Adrenal gland (tissue), 12 donors: ENCODE results near the gene BABAM2. TPM values are rescaled to one million over a fixed set of nuclear protein-coding genes. Genes with fewer than 3 reads are reported as not detected.

ENCODE experiments used
- DNase-seq, 7 donors: peaks; one replicate each; pipeline ENCODE4 v3.0.0-alpha.2; 2019 to 2020
- H3K27ac ChIP-seq, 5 donors: fragments of 200-600 bp; sonication (generic) in 4 of 5; 1 replicate in 3 of 5; 2 replicates in 2 of 5; pipeline versions ENCODE4 v1.5.1 to v1.8.0; 2016 to 2020; ENCODE audit warnings: mild to moderate bottlenecking in 1 of 5
- H3K27me3 ChIP-seq: fragments of 200-600 bp; 2 replicates; pipeline ENCODE4 v1.8.0; 2021
- H3K36me3 ChIP-seq, 2 donors: fragments of 200-600 bp; replicated peaks in 1 of 2; 1 replicate in 1 of 2; 2 replicates in 1 of 2; pipeline versions ENCODE4 v1.5.1 to v1.8.0; 2018 to 2022
- H3K4me1 ChIP-seq, 2 donors: fragments of 200-600 bp; replicated peaks in 1 of 2; 1 replicate in 1 of 2; 2 replicates in 1 of 2; pipeline versions ENCODE4 v1.5.1 to v1.8.0; 2018 to 2021
- H3K4me3 ChIP-seq, 4 donors: fragments of 200-600 bp; sonication (generic) in 3 of 4; one replicate each; pipeline ENCODE4 v1.5.1; 2016 to 2018
- H3K9me3 ChIP-seq, 3 donors: fragments of 200-600 bp; sonication (generic) in 1 of 3; replicated peaks in 1 of 3; 1 replicate in 2 of 3; 2 replicates in 1 of 3; pipeline versions ENCODE4 v1.5.1 to v1.8.0; 2016 to 2021
- CTCF ChIP-seq, 6 experiments: fragments of 450-650 bp in 4 of 6; fragments of 200-600 bp in 2 of 6; sonication (generic) in 1 of 6; IDR thresholded peaks; 1 replicate in 5 of 6; 2 replicates in 1 of 6; pipeline versions ENCODE4 v1.5.1 to v1.8.0; 2016 to 2021; ENCODE audit warnings: antibody characterized with exemption in 6 of 6, mild to moderate bottlenecking in 2 of 6, moderate library complexity in 1 of 6
- POLR2A ChIP-seq, 2 donors: fragments of 450-650 bp; IDR thresholded peaks; one replicate each; pipeline ENCODE4 v1.6.1; 2017; ENCODE audit warnings: antibody characterized with exemption in 2 of 2, mild to moderate bottlenecking in 2 of 2, moderate library complexity in 1 of 2
- WGBS, 4 donors: extraction: QIAGEN DNeasy Blood & Tissue Kit in 2 of 4; methylation state at CpG; one replicate each; pipeline versions ENCODE4 v1.1.5 to v1.1.7; 2013 to 2017; 5-methylcytosine and 5-hydroxymethylcytosine counted together
- intact Hi-C, 2 donors: fragments of 100-400 bp; cut with DNase I; formaldehyde crosslinking; loops; one replicate each; pipeline versions ENCODE4 v1.14.1 to v1.15.0; 2022 to 2023
- polyA plus RNA-seq, 3 donors: library from polyadenylated mRNA; stranded (reverse); fragments of 200-250 nt in 2 of 3; fragments of 350-450 nt in 1 of 3; fragmentation: Illumina TruSeq in 1 of 3; extraction: RNeasy Lipid Tissue Mini Kit (QIAGEN cat#74804) in 1 of 3; gene quantifications; one replicate each; pipeline ENCODE4 v1.2.3, GENCODE V29; 2013 to 2014
- total RNA-seq, 9 donors: library from RNA; depleted of rRNA in 4 of 9; stranded (reverse); fragments of >200 nt in 4 of 9; fragments of 120-200 nt in 1 of 9; fragmentation: NEBNext Ultra II Directional in 1 of 9; extraction: Animal tissue kit (Norgen Biotek cat#: 25700) in 1 of 9; gene quantifications; one replicate each; pipeline versions ENCODE4 v1.1.0 to v1.2.4, GENCODE V29; 2013 to 2023
- donor health status: healthy with polysubstance abuse.
- donor health status: Bipolar disorder and iron deficiency.
- donor health status: DM: yes; HTN: yes; CAD: no.
- donor health status: DM: no; HTN: no; CAD: no.
- donor health status: DM: no; HTN: no; CAD: no.
- donor health status: DM: yes; HTN: yes; CAD: no.

The BABAM2 gene
- total and polyA plus RNA-seq, 12 donors, result 88.2 to 925 (median 357) TPM

DNA sequence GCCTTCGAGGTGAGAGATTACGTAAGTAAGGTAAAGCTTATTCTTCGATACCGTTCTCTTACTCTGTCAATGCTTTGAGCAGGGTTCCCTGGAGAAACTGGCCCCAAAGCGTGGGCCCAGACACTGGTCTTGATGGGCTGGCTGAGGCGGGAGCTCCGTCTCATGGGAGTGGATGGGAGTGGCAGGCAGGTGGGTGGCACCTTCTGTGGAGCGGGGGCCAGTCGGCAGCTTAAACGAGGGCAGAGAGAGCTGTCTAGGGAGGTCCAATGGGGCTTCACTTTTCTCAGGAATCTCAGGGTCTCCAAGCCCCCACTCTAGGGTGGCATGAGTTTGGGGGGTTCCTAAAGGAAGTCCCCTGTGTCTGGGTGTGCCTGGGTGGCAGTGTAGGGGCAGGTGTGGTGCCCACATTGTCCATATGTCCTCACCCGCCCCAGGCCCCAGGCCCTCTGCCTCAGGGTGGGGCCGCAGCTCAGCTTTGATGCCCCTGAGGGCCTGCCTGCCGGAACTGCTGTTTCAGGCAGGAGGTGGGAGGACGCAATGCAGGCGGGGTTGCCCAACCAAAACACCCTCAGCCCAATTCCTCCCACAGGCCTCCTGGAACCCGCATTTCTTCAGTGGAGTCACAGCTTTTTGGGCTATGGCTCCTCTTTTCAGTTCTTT is 469.7 kb downstream of the BABAM2 start:
- no peak for DNase-seq
- Histone ChIP-seq H3K27me3 (no peaks in the 10 kb centered on the region), H3K27ac (no peak overlapping the region), H3K36me3 (no peaks in the 10 kb centered on the region), H3K4me3 (no peak overlapping the region), H3K4me1 (peaks cover 14 to 24% of the 10 kb centered on the region in 2 donors), H3K9me3 (no peaks in the 10 kb centered on the region)
- 88 to 91% (median 89%) methylated on average over 11 to 16 of the region's 16 CpGs for WGBS, 4 donors
- TF ChIP-seq CTCF (IDR thresholded peaks at IDR 0.05) (no peak), POLR2A (IDR thresholded peaks at IDR 0.05) (no peak)
- intact Hi-C loops, result no loop called here

DNA sequence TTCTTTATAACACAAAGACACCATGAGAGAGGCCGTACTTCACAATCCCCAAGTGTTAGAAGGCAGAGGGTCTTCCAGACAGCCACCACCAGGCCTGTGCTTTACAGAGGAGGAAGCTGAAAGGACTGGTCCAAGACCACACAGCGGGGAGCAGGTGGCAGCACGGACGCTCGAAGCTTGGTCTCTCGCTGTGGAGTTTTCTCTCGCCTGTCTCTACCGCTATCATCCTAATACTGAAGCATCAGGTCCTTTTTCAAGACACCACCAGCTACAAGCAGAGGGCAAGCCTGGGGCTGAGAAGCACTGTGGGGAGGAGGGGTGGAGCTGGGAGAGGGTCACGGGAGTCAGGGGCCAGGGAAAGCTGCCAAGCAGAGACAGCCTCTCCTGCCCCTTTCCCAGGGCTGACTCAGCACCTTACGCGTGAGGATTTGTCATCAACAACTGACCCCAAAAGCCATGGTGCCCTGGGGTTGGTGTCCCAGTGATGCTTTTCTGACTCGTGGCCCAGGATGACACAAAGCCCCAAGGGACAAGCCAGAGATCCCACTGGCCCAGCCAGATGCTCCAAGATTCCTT is 470.3 kb downstream of the BABAM2 start:
- intact Hi-C loops, result no loop called here
- no peak overlapping the region for H3K4me3 ChIP-seq
- peak overlapping the region in 1 of 5 donors; percentile 36 for H3K27ac ChIP-seq
- H3K36me3 ChIP-seq, result no peaks in the 10 kb centered on the region
- no peaks in the 10 kb centered on the region for H3K27me3 ChIP-seq
- 65 to 88% (median 80%) methylated on average over 6 to 12 of the region's 12 CpGs for WGBS, 4 donors
- no peaks in the 10 kb centered on the region for H3K9me3 ChIP-seq
- DNase-seq, result peak in 6 of 7 donors; percentile 74 to 89 (median 78)
- H3K4me1 ChIP-seq, result peaks cover 10 to 18% of the 10 kb centered on the region in 2 donors
- TF ChIP-seq POLR2A (IDR thresholded peaks at IDR 0.05), result no peak
- TF ChIP-seq CTCF (IDR thresholded peaks at IDR 0.05), result no peak

- Histone ChIP-seq H3K4me3 (no peak overlapping the region), H3K27me3 (no peaks in the 10 kb centered on the region), H3K27ac (no peak overlapping the region), H3K9me3 (no peaks in the 10 kb centered on the region), H3K36me3 (no peaks in the 10 kb centered on the region), H3K4me1 (peaks cover 11 to 20% of the 10 kb centered on the region in 2 donors)
- intact Hi-C loops, result no loop called here
- WGBS, 4 donors, result 68 to 78% (median 77%) methylated on average over 12 of the region's 12 CpGs
- no peak for TF ChIP-seq POLR2A (IDR thresholded peaks at IDR 0.05)
- TF ChIP-seq CTCF (IDR thresholded peaks at IDR 0.05), result no peak
- no peak for DNase-seq
Observed at GRCh38 chr2:28361991-28362710, 471.6 kb downstream of the BABAM2 start.

- intact Hi-C loops, result no loop called here
- 80 to 100% (median 92%) methylated on average over 2 to 15 of the region's 15 CpGs for WGBS, 4 donors
Observed at GRCh38 chr2:28362991-28363521, 472.5 kb downstream of the BABAM2 start.

More at GRCh38 chr2:28362991-28363521, 472.5 kb downstream of the BABAM2 start:
- Histone ChIP-seq H3K4me1 (peaks cover 12 to 20% of the 10 kb centered on the region in 2 donors), H3K27me3 (no peaks in the 10 kb centered on the region), H3K4me3 (no peak overlapping the region), H3K27ac (no peak overlapping the region), H3K9me3 (no peaks in the 10 kb centered on the region), H3K36me3 (no peaks in the 10 kb centered on the region)
- DNase-seq, result no peak
- no peak for TF ChIP-seq POLR2A (IDR thresholded peaks at IDR 0.05)
- no peak for TF ChIP-seq CTCF (IDR thresholded peaks at IDR 0.05)
